ENCODE measurements around the gene CPNE1.

Gene CPNE1

GRCh38 chr20:35600176-35600992, 64.3 kb downstream of the CPNE1 start:
- no peak for DNase-seq (ENCODE audit: low read depth)

GRCh38 chr20:35599776-35600120, 65.0 kb downstream of the CPNE1 start:
- DNase-seq (ENCODE audit: low read depth): no peak

GRCh38 chr20:35598899-35599775, 65.6 kb downstream of the CPNE1 start:
- DNase-seq (ENCODE audit: low read depth): no peak

DNA sequence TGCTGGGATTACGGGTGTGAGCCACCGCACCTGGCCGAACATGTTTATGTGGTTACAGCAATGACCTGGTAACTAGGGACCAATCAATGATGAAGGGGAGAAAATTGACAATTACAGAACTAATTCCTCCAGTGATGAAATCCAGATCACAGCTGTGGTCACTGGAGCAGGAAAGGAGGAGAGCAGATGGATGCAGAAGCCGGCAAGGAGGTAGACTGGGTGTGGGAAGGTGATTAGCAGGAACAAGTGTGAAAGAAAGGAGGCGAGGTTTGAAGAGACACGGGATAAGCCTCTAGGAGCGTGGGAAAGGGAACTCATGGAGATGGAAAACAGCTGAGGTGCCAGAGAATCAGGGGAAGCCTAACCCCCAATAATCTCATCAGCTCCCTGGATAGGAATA, 66.2 kb downstream of the CPNE1 start:
- DNase-seq (ENCODE audit: low read depth): no peak

DNA sequence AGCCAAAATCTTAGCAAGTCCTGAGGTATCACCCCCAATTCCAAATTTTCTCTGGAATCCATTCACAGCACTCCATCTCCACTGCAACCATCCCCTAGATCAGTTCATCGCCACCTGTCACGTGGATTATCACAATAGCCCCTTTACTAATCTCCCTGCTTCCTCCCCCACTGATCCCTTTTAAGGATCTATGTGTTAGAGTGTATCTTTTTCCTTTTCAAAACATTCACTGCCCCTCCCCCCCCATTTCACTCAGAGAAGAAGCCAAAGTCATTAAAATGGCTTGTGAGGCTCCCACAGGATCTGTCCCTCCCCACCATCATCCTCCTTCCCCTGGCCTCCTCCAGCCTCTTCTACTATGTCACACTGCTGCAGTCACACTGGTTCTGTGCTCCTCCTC, 67.5 kb downstream of the CPNE1 start:
- no peak for DNase-seq (ENCODE audit: low read depth)

DNA sequence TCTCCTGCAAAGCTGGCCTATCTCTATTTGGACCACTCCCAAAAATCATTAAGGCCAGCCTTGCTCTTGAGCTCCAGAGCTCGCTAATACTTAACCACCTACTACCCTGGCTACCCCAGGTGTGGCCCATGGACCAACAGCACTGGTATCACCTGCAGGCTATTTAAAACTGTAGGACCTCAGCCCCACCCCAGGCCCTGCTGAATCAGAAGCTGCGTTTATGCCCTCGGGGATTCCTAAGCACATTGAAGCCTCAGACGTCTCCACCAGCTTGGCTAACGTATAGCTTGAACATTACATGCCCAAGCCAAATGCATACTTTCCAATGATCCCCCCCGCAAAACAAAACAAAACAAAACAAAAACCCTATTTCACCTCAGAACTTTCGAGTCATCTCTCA, 68.8 kb downstream of the CPNE1 start:
- no peak for DNase-seq (ENCODE audit: low read depth)

GRCh38 chr20:35595456-35595855, 69.2 kb downstream of the CPNE1 start:
- no peak for DNase-seq (ENCODE audit: low read depth)

- no peak for DNase-seq (ENCODE audit: low read depth)
Measured at GRCh38 chr20:35592339-35592974, 72.2 kb downstream of the CPNE1 start.

DNA sequence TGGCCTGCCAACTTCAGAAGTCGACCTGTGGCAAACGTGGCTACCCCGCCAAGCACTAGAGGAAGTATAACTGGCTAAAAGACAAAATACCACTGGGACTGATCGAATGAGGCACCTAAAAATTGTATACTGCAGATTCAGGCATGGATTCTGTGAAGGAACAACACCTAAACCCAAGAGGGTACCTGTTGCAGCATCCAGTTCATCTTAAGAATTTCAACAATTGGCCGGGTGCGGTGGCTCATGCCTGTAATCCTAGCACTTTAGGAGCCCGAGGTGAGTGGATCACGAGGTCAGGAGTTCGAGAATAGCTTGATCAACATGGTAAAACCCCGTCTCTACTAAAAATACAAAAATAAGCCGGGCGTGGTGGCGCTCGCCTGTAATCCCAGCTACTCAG, 76.3 kb downstream of the CPNE1 start:
- no peak for DNase-seq (ENCODE audit: low read depth)

DNA sequence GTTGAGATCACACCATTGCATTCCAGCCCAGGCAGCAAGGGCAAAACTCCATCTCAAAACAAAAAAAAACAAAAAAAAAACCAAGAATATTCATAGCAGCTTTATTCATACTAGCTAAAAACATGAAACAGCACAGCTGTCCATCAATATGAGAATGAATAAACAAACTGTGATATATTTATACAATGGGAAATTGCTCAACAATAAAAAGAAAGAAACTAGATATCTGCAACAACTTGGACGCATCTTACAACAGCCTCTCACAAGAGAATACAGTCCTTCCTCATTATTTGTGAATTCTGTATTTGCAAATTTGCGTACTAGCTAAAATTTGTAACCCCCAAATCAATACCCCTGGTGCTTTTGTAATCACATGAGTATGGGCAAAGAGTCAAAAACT, 77.3 kb downstream of the CPNE1 start:
- no peak for DNase-seq (ENCODE audit: low read depth)

DNA sequence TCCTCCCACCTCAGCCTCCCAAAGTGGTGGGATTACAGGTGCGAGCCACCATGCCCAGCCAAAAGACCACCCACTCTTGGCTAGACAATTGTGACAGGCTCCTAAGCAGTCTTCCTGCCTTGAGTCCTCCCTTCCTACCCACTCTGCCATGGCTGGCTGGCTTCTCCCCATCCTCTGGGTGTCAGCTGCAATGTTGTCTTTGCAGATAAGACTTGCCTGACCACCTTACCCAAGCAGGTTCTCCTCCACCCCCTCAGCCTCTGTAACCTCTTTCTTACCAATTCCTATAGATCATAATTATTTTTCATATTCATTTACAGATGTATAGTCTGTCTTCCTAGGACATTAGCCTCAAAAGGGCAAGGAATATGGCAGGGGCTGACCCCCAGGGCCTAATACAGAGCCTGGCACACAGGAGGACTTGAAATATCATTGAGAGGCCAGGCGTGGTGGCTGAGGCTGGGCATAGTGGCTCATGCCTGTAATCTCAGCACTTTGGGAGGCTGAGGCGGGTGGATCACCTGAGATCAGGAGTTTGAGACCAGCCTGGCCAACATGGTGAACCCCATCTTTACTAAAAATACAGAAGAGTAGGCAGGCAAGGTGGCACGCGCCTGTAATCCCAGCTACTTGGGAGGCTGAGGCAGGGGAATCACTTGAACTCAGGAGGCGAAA, 77.8 kb downstream of the CPNE1 start:
- no peak for DNase-seq (ENCODE audit: low read depth)

GRCh38 chr20:35583636-35584560, 80.8 kb downstream of the CPNE1 start:
- no peak for DNase-seq (ENCODE audit: low read depth)

- DNase-seq (ENCODE audit: low read depth): no peak
Measured at GRCh38 chr20:35582741-35583404, 81.8 kb downstream of the CPNE1 start.

DNA sequence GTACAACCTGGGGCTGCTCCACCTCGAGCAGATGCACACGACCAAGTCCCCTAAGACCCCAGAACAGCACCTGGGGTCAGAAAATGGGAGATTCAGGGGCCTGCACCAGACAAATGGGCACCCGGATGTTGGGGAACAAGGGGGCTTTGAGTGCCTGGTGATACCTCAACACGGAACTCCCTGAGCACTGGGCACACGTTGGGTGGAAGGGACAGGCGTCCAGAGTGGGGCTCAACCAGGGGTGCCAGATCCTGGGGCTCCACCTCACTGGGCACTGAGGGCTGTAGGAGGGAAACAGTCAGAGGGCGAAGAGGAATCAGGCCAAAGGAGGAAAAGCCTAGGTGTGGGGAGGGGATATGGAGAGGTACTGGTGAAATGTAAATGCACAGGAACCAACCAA, 82.6 kb downstream of the CPNE1 start:
- no peak for DNase-seq (ENCODE audit: low read depth)

DNA sequence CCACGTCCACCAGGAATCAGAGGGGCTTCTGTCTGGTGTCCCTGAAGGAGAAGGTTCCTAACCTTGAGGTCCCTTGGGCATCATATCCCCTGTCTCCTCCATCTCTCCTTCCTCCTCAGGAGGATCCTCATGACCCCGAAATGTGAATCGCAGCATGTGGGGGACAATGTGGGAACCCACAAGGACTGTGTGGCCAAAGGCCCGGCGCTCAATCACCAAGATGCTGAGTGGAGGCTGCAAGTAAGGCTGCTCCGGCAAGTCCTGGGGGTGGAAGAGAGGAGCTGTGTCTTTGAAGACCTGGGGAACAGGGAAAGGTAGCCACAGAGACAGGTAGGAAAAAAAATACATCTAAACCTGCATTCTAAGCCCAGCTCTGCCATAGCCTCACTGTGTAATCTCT, 85.5 kb downstream of the CPNE1 start:
- no peak for DNase-seq (ENCODE audit: low read depth)

- DNase-seq (ENCODE audit: low read depth): no peak
Measured at GRCh38 chr20:35578469-35578868, 86.2 kb downstream of the CPNE1 start.

DNA sequence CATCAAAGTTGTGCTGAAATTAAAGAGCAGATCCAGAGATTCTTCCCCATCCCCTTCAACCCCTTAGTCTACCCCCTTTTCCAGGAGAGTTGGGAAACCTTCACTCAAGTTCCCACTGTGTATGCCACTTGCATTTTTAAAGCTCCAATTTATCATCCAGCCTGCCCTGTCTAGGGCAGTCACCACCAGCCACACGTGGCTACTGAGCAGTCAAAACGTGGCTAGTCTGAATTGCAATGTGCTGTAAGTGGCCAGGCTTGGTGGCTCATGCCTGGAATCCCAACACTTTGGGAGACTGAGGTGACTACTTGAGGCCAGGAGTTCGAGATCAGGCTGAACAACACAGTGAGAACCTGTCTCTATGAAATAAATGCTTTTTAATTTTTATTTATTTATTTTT, 87.9 kb downstream of the CPNE1 start:
- no peak for DNase-seq (ENCODE audit: low read depth)

All from ELR (cell line).